K562 (cell line): ENCODE measurements around the gene NOP14. TPM values are rescaled to one million over a fixed set of nuclear protein-coding genes. Genes with fewer than 3 reads are reported as not detected.

ENCODE experiments used
- ATAC-seq: fragments of 200-7000 bp; cut with Tn5 transposase; 3 replicates; pipeline ENCODE4 v1.9.1; 2020; ENCODE audit warnings: moderate library complexity
- BruUV-seq: library from RNA; stranded (reverse); fragments of 400-500 nt; replicated peaks from 2 replicates; lab custom pipeline; 2021; lab: Mats Ljungman, UMichigan
- CTCF ChIA-PET: fragments of 300-600 bp; formaldehyde crosslinking; extraction: SDS; loops from one replicate; lab custom pipeline; 2021; ENCODE audit warnings: low intra/inter-chr PET ratio; lab: Yijun Ruan, JAX
- POLR2A ChIA-PET: fragments of 300-600, 350-650 bp; sonication (Branson Sonifier 250); formaldehyde crosslinking; extraction: SDS; loops from one replicate; lab custom pipeline; 2021; ENCODE audit warnings: antibody characterized with exemption, inconsistent platforms; lab: Yijun Ruan, JAX
- DNase-seq, 4 experiments: peaks; one replicate each; pipeline versions ENCODE4 v3.0.0 to v3.0.0-alpha.2; 2011 to 2018; ENCODE audit warnings: low spot score in 3 of 4, mixed read lengths in 3 of 4; ENCODE audit errors: extremely low read depth in 1 of 4
- FAIRE-seq: peaks from 2 replicates; lab custom pipeline; 2011; peaks lifted over from hg19 to GRCh38; lab: Jason Lieb, UNC
- H2AFZ ChIP-seq: 2 replicates; pipeline ENCODE4 v1.6.0; 2011; ENCODE audit warnings: low read depth, low read length, control low read depth, inconsistent platforms
- H3K27ac ChIP-seq: fragments of 200-600 bp; 3 replicates; pipeline ENCODE4 v1.8.0; 2011; ENCODE audit warnings: low read depth, mild to moderate bottlenecking, control low read depth, inconsistent platforms, low read length, moderate library complexity, mixed read lengths; ENCODE audit errors: extremely low read depth
- H3K27me3 ChIP-seq, 2 experiments: fragments of 300-600 bp in 1 of 2; 2 replicates in 1 of 2; 3 replicates in 1 of 2; pipeline versions ENCODE4 v1.6.0 to v1.8.0; 2011; ENCODE audit warnings: inconsistent platforms in 2 of 2, low read length in 2 of 2, mild to moderate bottlenecking in 1 of 2, mixed read lengths in 1 of 2, moderate library complexity in 1 of 2; ENCODE audit not compliant: control insufficient read depth in 2 of 2, insufficient read depth in 2 of 2
- H3K36me3 ChIP-seq: fragments of 300-600 bp; 3 replicates; pipeline ENCODE4 v1.8.0; 2011; ENCODE audit warnings: mild to moderate bottlenecking, low read length, inconsistent platforms; ENCODE audit not compliant: control insufficient read depth, insufficient read depth
- H3K4me1 ChIP-seq, 2 experiments: fragments of 200-600 bp in 1 of 2; replicated peaks in 1 of 2; 2 replicates in 1 of 2; 3 replicates in 1 of 2; pipeline versions ENCODE4 v1.5.1 to v1.8.0; 2011; ENCODE audit warnings: inconsistent platforms in 2 of 2, low read length in 2 of 2, mild to moderate bottlenecking in 1 of 2, mixed read lengths in 1 of 2, moderate library complexity in 1 of 2; ENCODE audit not compliant: control insufficient read depth in 2 of 2, insufficient read depth in 2 of 2
- H3K4me2 ChIP-seq: 2 replicates; pipeline ENCODE4 v1.6.1; 2011; ENCODE audit warnings: low read length, control low read depth, inconsistent platforms, mixed read lengths; ENCODE audit not compliant: insufficient read depth
- H3K4me3 ChIP-seq: fragments of 200-600 bp; sonication (generic), shearing (Covaris generic); 2 replicates; pipeline ENCODE4 v1.5.1; 2016; ENCODE audit warnings: control low read depth, inconsistent platforms
- H3K79me2 ChIP-seq: fragments of 200-600 bp; 3 replicates; pipeline ENCODE4 v1.8.0; 2011; ENCODE audit warnings: low read length, inconsistent platforms; ENCODE audit not compliant: control insufficient read depth, insufficient read depth
- H3K9ac ChIP-seq, 2 experiments: 2 replicates each; pipeline versions ENCODE4 v1.6.0 to v1.6.1; 2011; ENCODE audit warnings: low read depth in 2 of 2, low read length in 2 of 2, control low read depth in 1 of 2, inconsistent platforms in 1 of 2, mild to moderate bottlenecking in 1 of 2, mixed read lengths in 1 of 2; ENCODE audit not compliant: insufficient read depth in 1 of 2
- H3K9me1 ChIP-seq: one replicate; pipeline ENCODE4 v1.6.0; 2011; ENCODE audit warnings: inconsistent platforms, mild to moderate bottlenecking, low read length, moderate library complexity; ENCODE audit not compliant: control insufficient read depth, insufficient read depth
- H3K9me3 ChIP-seq: replicated peaks from 2 replicates; pipeline ENCODE4 v1.5.1; 2011; ENCODE audit warnings: low read depth, low read length, inconsistent platforms; ENCODE audit not compliant: control insufficient read depth, insufficient read depth
- H4K20me1 ChIP-seq: replicated peaks from 2 replicates; pipeline ENCODE4 v1.6.1; 2011; ENCODE audit warnings: low read length, inconsistent platforms, mixed read lengths; ENCODE audit not compliant: control insufficient read depth, insufficient read depth
- CBX1 ChIP-seq: sonication (generic); IDR thresholded peaks from 2 replicates; pipeline ENCODE4 v1.6.1; 2016; ENCODE audit warnings: antibody characterized with exemption, low read depth, mild to moderate bottlenecking
- CBX2 ChIP-seq: fragments of 200-600 bp; sonication (generic); IDR thresholded peaks from one replicate; pipeline ENCODE4 v1.6.1; 2012; ENCODE audit warnings: mild to moderate bottlenecking, low read length, inconsistent platforms; ENCODE audit not compliant: insufficient read depth, poor library complexity, severe bottlenecking
- CREB1 ChIP-seq, 2 experiments: sonication (generic) in 1 of 2; formaldehyde crosslinking in 1 of 2; IDR thresholded peaks; 2 replicates each; pipeline versions ENCODE4 v1.6.1 to v1.8.0; 2012 to 2022; ENCODE audit warnings: inconsistent platforms in 1 of 2, mild to moderate bottlenecking in 1 of 2, missing genetic modification reagents in 1 of 2, moderate library complexity in 1 of 2
- DNMT1 ChIP-seq: fragments of 450-650 bp; IDR thresholded peaks from 2 replicates; pipeline ENCODE4 v1.6.1; 2016; ENCODE audit warnings: antibody characterized with exemption, mild to moderate bottlenecking
- NR2F6 ChIP-seq: fragments of 450-650 bp; formaldehyde crosslinking; IDR thresholded peaks from 2 replicates; pipeline ENCODE4 v1.4.0; 2020; ENCODE audit warnings: mild to moderate bottlenecking
- POLR2A ChIP-seq: fragments of 450-650 bp; conservative IDR thresholded peaks from 2 replicates; pipeline ENCODE4 v1.6.1; 2016
- POLR2G ChIP-seq: fragments of 200-400 bp; formaldehyde crosslinking; IDR thresholded peaks from 2 replicates; pipeline ENCODE4 v1.6.1; 2017; ENCODE audit warnings: low read depth, mild to moderate bottlenecking, antibody characterized with exemption, low read length, moderate library complexity
- RBFOX2 ChIP-seq: fragments of 200-400 bp; formaldehyde crosslinking; IDR thresholded peaks from 2 replicates; pipeline ENCODE4 v1.6.1; 2017; ENCODE audit warnings: low read depth, mild to moderate bottlenecking, low read length, moderate library complexity
- RBM22 ChIP-seq: fragments of 200-400 bp; formaldehyde crosslinking; IDR thresholded peaks from 2 replicates; pipeline ENCODE4 v1.6.1; 2018; ENCODE audit warnings: low read length, low read depth; ENCODE audit not compliant: poor library complexity, severe bottlenecking
- SUPT5H ChIP-seq: fragments of 450-650 bp; IDR thresholded peaks from 2 replicates; pipeline ENCODE4 v1.6.1; 2016
- UBTF ChIP-seq, 2 experiments: IDR thresholded peaks; 2 replicates each; pipeline ENCODE4 v1.6.1; 2012; ENCODE audit warnings: improper control_type of control experiment in 2 of 2, low read depth in 2 of 2, low read length in 2 of 2, borderline replicate concordance in 1 of 2
- ZNF561 ChIP-seq: fragments of 450-650 bp; formaldehyde crosslinking; conservative IDR thresholded peaks from 2 replicates; pipeline ENCODE4 v1.4.0; 2020; ENCODE audit warnings: mild to moderate bottlenecking, moderate library complexity
- WGBS: fragments of 100-300 bp; shearing (Covaris generic); methylation state at CpG from one replicate; pipeline ENCODE4 v1.1.6; 2016; ENCODE audit warnings: low coverage, mixed read lengths; ENCODE audit not compliant: insufficient coverage; ENCODE audit errors: missing lambda C conversion rate; 5-methylcytosine and 5-hydroxymethylcytosine counted together
- in situ Hi-C: fragments of 300-500 bp; cut with MboI; formaldehyde crosslinking; loops from 4 replicates; pipeline ENCODE4 v1.15.0; 2018; ENCODE audit warnings: inconsistent platforms, mixed read lengths
- intact Hi-C: fragments of 100-400 bp; cut with micrococcal nuclease; formaldehyde crosslinking; loops from 2 replicates; pipeline ENCODE4 v1.14.2; 2022
- polyA plus RNA-seq, 8 experiments: library from polyadenylated mRNA; depleted of rRNA in 4 of 8; stranded (reverse) in 5 of 8; unstranded in 3 of 8; fragments of >200 nt; fragmentation: Nextera tagmentation in 2 of 8; fragmentation: Illumina TruSeq in 1 of 8; extraction: Ambion mirVana in 2 of 8; extraction: Trizol in 1 of 8; gene quantifications; 2 replicates each; pipeline versions ENCODE4 v1.2.1 to v1.2.3, GENCODE V29; 2011 to 2014; ENCODE audit warnings: inconsistent platforms in 1 of 8, missing spikeins in 1 of 8
- total RNA-seq, 7 experiments: library from RNA; depleted of rRNA in 6 of 7; stranded (reverse); fragments of >200 nt in 6 of 7; fragmentation: Illumina TruSeq in 2 of 7; extraction: Trizol in 2 of 7; gene quantifications; 2 replicates each; pipeline versions ENCODE4 v1.2.1 to v1.2.3, GENCODE V29; 2011 to 2021; ENCODE audit warnings: low replicate concordance in 1 of 7
- TF ChIP-seq, protein P1 (sequence below): fragments of 450-650 bp; formaldehyde crosslinking; conservative IDR thresholded peaks from 2 replicates; pipeline ENCODE4 v1.4.0; 2022; ENCODE audit warnings: mild to moderate bottlenecking, missing genetic modification characterization

Gene NOP14
- total and polyA plus RNA-seq, 9 of the 15 experiments (the other 6 are each of a cell fraction or from before 2014, with no cell fraction given): 12.7 to 76.0 (median 50.9) TPM

GRCh38 chr4:2940267-2941137 lies 22.7 kb downstream of the NOP14 start:
- 96% methylated on average over 27 of the region's 29 CpGs for WGBS
- in situ Hi-C loops (no loop called here), intact Hi-C loops (no loop called here)
- H3K27ac ChIP-seq: no peak overlapping the region
- DNase-seq: no peak
- no peaks in the 10 kb centered on the region for H3K27me3 ChIP-seq
- peaks cover 17% of the 10 kb centered on the region; the same call in 1 of the 2 replicates for H4K20me1 ChIP-seq
- H3K4me2 ChIP-seq: no peak overlapping the region
- H3K4me1 ChIP-seq: peaks cover 16 to 31% of the 10 kb centered on the region in 2 experiments; a peak in 4 of 5 replicates
- H3K9ac ChIP-seq: 0 out of 4 replicates have a peak overlapping the region, but pooled peaks of 1 of the 2 experiments have one; percentile 10
- POLR2A ChIA-PET: interaction anchor here (1.4 kb wide), 1 partner anchor 21 kb away, joined by 4 read pairs; no protein-coding TSS in a partner anchor
- TF ChIP-seq CBX1: 0 out of 2 replicates have a peak, but pooled peaks have one; percentile 15
- no peak for TF ChIP-seq CBX2
- TF ChIP-seq RBM22: peak; percentile 82
- peak; percentile 49; the same call in 1 of the 2 replicates for TF ChIP-seq POLR2A
- no peak for TF ChIP-seq UBTF (IDR thresholded peaks at IDR 0.05; ENCODE audit: borderline replicate concordance in 1 of 2, low read depth in 2 of 2, low read length in 2 of 2)
- peak; percentile 72 for TF ChIP-seq POLR2G
- TF ChIP-seq SUPT5H: peak; percentile 55
- TF ChIP-seq RBFOX2: peak; percentile 57; the same call in 1 of the 2 replicates
- TF ChIP-seq, protein P1, sequence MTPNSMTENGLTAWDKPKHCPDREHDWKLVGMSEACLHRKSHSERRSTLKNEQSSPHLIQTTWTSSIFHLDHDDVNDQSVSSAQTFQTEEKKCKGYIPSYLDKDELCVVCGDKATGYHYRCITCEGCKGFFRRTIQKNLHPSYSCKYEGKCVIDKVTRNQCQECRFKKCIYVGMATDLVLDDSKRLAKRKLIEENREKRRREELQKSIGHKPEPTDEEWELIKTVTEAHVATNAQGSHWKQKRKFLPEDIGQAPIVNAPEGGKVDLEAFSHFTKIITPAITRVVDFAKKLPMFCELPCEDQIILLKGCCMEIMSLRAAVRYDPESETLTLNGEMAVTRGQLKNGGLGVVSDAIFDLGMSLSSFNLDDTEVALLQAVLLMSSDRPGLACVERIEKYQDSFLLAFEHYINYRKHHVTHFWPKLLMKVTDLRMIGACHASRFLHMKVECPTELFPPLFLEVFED (CRISPR knock-in tag): no peak
- TF ChIP-seq CREB1 (IDR thresholded peaks at IDR 0.05): no peak
- no peak for TF ChIP-seq CREB1 (CRISPR knock-in tag; IDR thresholded peaks at IDR 0.05)
- TF ChIP-seq DNMT1: no peak
- no peak for TF ChIP-seq NR2F6 (CRISPR knock-in tag)
- no peak for TF ChIP-seq ZNF561
- TF ChIP-seq, all 486 proteins: peak for 6
- H3K36me3 ChIP-seq: peaks cover 88% of the 10 kb centered on the region
- FAIRE-seq: no peak
- H2AFZ ChIP-seq: no peak overlapping the region
- CTCF ChIA-PET: no interaction called here
- BruUV-seq: no TSS peak
- H3K9me1 ChIP-seq: no peaks in the 10 kb centered on the region
- H3K79me2 ChIP-seq: peaks cover 8% of the 10 kb centered on the region; the same call in 2 of the 3 replicates
- ATAC-seq: no peak
- H3K9me3 ChIP-seq: no peaks in the 10 kb centered on the region
- H3K4me3 ChIP-seq: no peak overlapping the region
